Mesenchymal stem cell (in vitro differentiated cells and primary cell): Measurements from ENCODE around the gene ENO4.

Experiments used
- DNase-seq: peaks from one replicate; pipeline ENCODE4 v3.0.0-alpha.2; 2013
- H2AFZ ChIP-seq: one replicate; pipeline ENCODE4 v1.6.1; 2013; ENCODE audit warnings: low read depth, mild to moderate bottlenecking, control low read depth, inconsistent platforms, low read length, moderate library complexity
- H2AK5ac ChIP-seq: 2 replicates; pipeline ENCODE4 v1.6.1; 2013; ENCODE audit warnings: low read length, moderate library complexity, mild to moderate bottlenecking, inconsistent platforms; ENCODE audit not compliant: severe bottlenecking
- H2BK120ac ChIP-seq: one replicate; pipeline ENCODE4 v1.6.1; 2013; ENCODE audit warnings: low read depth, mild to moderate bottlenecking, inconsistent platforms, low read length, moderate library complexity
- H2BK12ac ChIP-seq, 2 experiments: one replicate each; pipeline ENCODE4 v1.6.1; 2013; ENCODE audit warnings: inconsistent platforms in 2 of 2, low read length in 2 of 2, mild to moderate bottlenecking in 2 of 2, moderate library complexity in 2 of 2, control low read depth in 1 of 2
- H2BK15ac ChIP-seq: one replicate; pipeline ENCODE4 v1.6.1; 2013; ENCODE audit warnings: mild to moderate bottlenecking, low read depth, inconsistent platforms; ENCODE audit not compliant: poor library complexity, severe bottlenecking
- H2BK5ac ChIP-seq: 2 replicates; pipeline ENCODE4 v1.6.1; 2013; ENCODE audit warnings: low read depth, mild to moderate bottlenecking, low read length, control low read depth, inconsistent platforms; ENCODE audit not compliant: poor library complexity, severe bottlenecking
- H3K14ac ChIP-seq, 2 experiments: one replicate each; pipeline ENCODE4 v1.6.1; 2013; ENCODE audit warnings: inconsistent platforms in 2 of 2, low read length in 2 of 2, control low read depth in 1 of 2, mild to moderate bottlenecking in 1 of 2, moderate library complexity in 1 of 2
- H3K18ac ChIP-seq, 2 experiments: one replicate each; pipeline ENCODE4 v1.6.1; 2013; ENCODE audit warnings: inconsistent platforms in 2 of 2, low read length in 2 of 2, control low read depth in 1 of 2, low read depth in 1 of 2, mild to moderate bottlenecking in 1 of 2
- H3K23ac ChIP-seq, 2 experiments: one replicate each; pipeline ENCODE4 v1.6.1; 2013; ENCODE audit warnings: inconsistent platforms in 2 of 2, low read length in 2 of 2, mild to moderate bottlenecking in 2 of 2, moderate library complexity in 2 of 2, control low read depth in 1 of 2
- H3K27ac ChIP-seq: 2 replicates; pipeline ENCODE4 v1.5.1; 2013; ENCODE audit warnings: mild to moderate bottlenecking, moderate library complexity, low read length, control low read depth, inconsistent platforms; ENCODE audit not compliant: poor library complexity, severe bottlenecking
- H3K27me3 ChIP-seq, 2 experiments: 2 replicates each; pipeline versions ENCODE4 v1.6.1 to v1.7.0; 2013; ENCODE audit warnings: low read length in 2 of 2, mild to moderate bottlenecking in 2 of 2, moderate library complexity in 2 of 2, control low read depth in 1 of 2, inconsistent platforms in 1 of 2; ENCODE audit not compliant: control insufficient read depth in 1 of 2, insufficient read depth in 1 of 2
- H3K36me3 ChIP-seq, 2 experiments: 2 replicates each; pipeline versions ENCODE4 v1.6.1 to v1.7.0; 2013; ENCODE audit warnings: low read length in 2 of 2, control low read depth in 1 of 2, inconsistent platforms in 1 of 2, low read depth in 1 of 2, mild to moderate bottlenecking in 1 of 2; ENCODE audit not compliant: insufficient read depth in 2 of 2, control insufficient read depth in 1 of 2
- H3K4ac ChIP-seq, 2 experiments: one replicate each; pipeline ENCODE4 v1.6.1; 2013; ENCODE audit warnings: inconsistent platforms in 2 of 2, low read length in 2 of 2, mild to moderate bottlenecking in 2 of 2, moderate library complexity in 2 of 2, control low read depth in 1 of 2, low read depth in 1 of 2
- H3K4me1 ChIP-seq: 2 replicates; pipeline ENCODE4 v1.6.1; 2013; ENCODE audit warnings: low read depth, low read length, control low read depth; ENCODE audit not compliant: control insufficient read depth, insufficient read depth
- H3K4me2 ChIP-seq: 2 replicates; pipeline ENCODE4 v1.6.1; 2013; ENCODE audit warnings: low read length, mild to moderate bottlenecking, inconsistent platforms; ENCODE audit not compliant: poor library complexity, severe bottlenecking
- H3K4me3 ChIP-seq, 2 experiments: 2 replicates each; pipeline versions ENCODE4 v1.5.1 to v1.7.0; 2013; ENCODE audit warnings: low read length in 2 of 2, mild to moderate bottlenecking in 2 of 2, control low read depth in 1 of 2, low read depth in 1 of 2; ENCODE audit not compliant: insufficient read depth in 1 of 2
- H3K79me1 ChIP-seq: replicated peaks from 2 replicates; pipeline ENCODE4 v1.6.1; 2013; ENCODE audit warnings: mild to moderate bottlenecking, control low read depth, low read length, inconsistent platforms; ENCODE audit not compliant: poor library complexity, severe bottlenecking
- H3K9ac ChIP-seq: 2 replicates; pipeline ENCODE4 v1.7.0; 2013; ENCODE audit warnings: mild to moderate bottlenecking, low read length, moderate library complexity
- H3K9me3 ChIP-seq: 2 replicates; pipeline ENCODE4 v1.7.0; 2013; ENCODE audit warnings: mild to moderate bottlenecking, low read length; ENCODE audit not compliant: control insufficient read depth
- H4K8ac ChIP-seq: one replicate; pipeline ENCODE4 v1.6.1; 2013; ENCODE audit warnings: inconsistent platforms, mild to moderate bottlenecking, low read length, moderate library complexity
- H4K91ac ChIP-seq: one replicate; pipeline ENCODE4 v1.6.1; 2013; ENCODE audit warnings: mild to moderate bottlenecking, low read length, inconsistent platforms
- WGBS: methylation state at CpG from one replicate; pipeline ENCODE4 v1.1.7; 2013; ENCODE audit warnings: mixed read lengths; 5-methylcytosine and 5-hydroxymethylcytosine counted together

The ENO4 gene

GRCh38 chr10:116850058-116850611, 836 bp downstream of the ENO4 start:
- H3K9ac ChIP-seq, result peak overlapping the region; percentile 91
- no peak for DNase-seq

DNA sequence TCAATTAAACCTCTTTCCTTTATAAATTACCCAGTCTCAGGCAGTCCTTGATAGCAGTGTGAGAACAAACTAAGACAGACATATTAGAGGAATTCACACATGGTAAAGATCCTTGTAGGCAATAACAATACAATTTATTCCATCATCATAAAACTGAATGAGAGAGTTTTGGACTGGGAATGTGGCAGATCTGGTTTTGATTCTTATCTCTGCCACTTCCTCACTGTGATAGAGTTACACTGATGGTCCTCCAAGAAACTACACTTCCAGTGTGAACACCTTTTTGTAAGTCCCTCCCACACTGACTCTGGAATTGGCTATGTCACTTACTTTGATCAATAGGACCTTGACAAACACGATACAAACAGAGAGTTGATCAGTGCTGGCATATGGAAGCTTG, 2.9 kb downstream of the ENO4 start:
- Histone ChIP-seq H3K9me3 (peaks cover 3% of the 10 kb centered on the region), H4K91ac (no peak overlapping the region), H2AFZ (no peak overlapping the region), H2BK120ac (no peak overlapping the region), H3K9ac (no peak overlapping the region), H3K4me3 (no peak overlapping the region), H3K14ac (no peak overlapping the region), H3K36me3 (no peaks in the 10 kb centered on the region), H3K18ac (no peak overlapping the region), H2BK15ac (no peak overlapping the region), H4K8ac (no peak overlapping the region), H3K23ac (no peak overlapping the region), H3K27ac (no peak overlapping the region), H3K27me3 (no peaks in the 10 kb centered on the region), H3K4me1 (peaks cover 15% of the 10 kb centered on the region), H2BK5ac (no peak overlapping the region), H2BK12ac (no peak overlapping the region), H3K4ac (no peak overlapping the region), H3K79me1 (peaks cover 1% of the 10 kb centered on the region), H3K4me2 (no peak overlapping the region), H2AK5ac (no peak overlapping the region)
- no peak for DNase-seq
- 81% methylated on average over 1 of the region's 1 CpG for WGBS

More at GRCh38 chr10:116850058-116850611, 836 bp downstream of the ENO4 start:
- H2BK15ac ChIP-seq, result peak overlapping the region; percentile 19
- no peak overlapping the region for H3K14ac ChIP-seq
- H3K36me3 ChIP-seq, result no peaks in the 10 kb centered on the region
- peaks cover 5% of the 10 kb centered on the region for H3K79me1 ChIP-seq
- H2BK12ac ChIP-seq, result no peak overlapping the region
- peak overlapping the region; percentile 61 for H3K27ac ChIP-seq
- H3K4ac ChIP-seq, result peak overlapping the region; percentile 34 to 48
- H3K4me3 ChIP-seq, result peak overlapping the region; percentile 79 to 91
- peak overlapping the region; percentile 94 for H2AFZ ChIP-seq
- no peak overlapping the region for H2BK120ac ChIP-seq
- H3K4me2 ChIP-seq, result peak overlapping the region; percentile 83
- peak overlapping the region; percentile 83 for H4K8ac ChIP-seq
- WGBS, result 39% methylated on average over 10 of the region's 10 CpGs
- H2BK5ac ChIP-seq, result no peak overlapping the region
- H2AK5ac ChIP-seq, result peak overlapping the region; percentile 17
- no peak overlapping the region for H3K23ac ChIP-seq
- peak overlapping the region; percentile 16 to 59 for H3K18ac ChIP-seq
- peak overlapping the region; percentile 43 for H4K91ac ChIP-seq
- H3K27me3 ChIP-seq, result no peaks in the 10 kb centered on the region
- H3K9me3 ChIP-seq, result no peaks in the 10 kb centered on the region
- peaks cover 15% of the 10 kb centered on the region for H3K4me1 ChIP-seq

DNA sequence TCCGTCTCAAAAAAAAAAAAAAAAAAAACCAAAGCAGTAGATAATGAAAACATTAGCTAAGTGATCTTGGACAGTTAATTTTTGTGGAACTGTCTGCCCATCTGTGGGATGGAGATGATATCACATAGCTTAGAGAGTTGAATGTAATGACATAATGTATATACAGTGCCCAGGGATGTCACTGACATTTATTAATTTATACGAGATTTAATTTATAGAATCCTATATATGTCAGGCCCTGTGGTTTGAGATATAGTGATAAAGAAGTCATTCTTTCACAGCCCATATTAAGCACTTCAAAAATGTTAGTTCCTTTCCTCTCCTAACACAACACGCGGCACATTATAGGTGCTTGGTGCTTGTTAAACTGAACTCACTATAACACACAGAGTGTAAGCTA, 4.0 kb downstream of the ENO4 start:
- H4K91ac ChIP-seq, result no peak overlapping the region
- peaks cover 15% of the 10 kb centered on the region for H3K4me1 ChIP-seq
- peaks cover 1% of the 10 kb centered on the region for H3K79me1 ChIP-seq
- peaks cover 9% of the 10 kb centered on the region for H3K9me3 ChIP-seq
- H2AK5ac ChIP-seq, result no peak overlapping the region
- H4K8ac ChIP-seq, result no peak overlapping the region
- 94% methylated on average over 2 of the region's 4 CpGs for WGBS
- H3K4me3 ChIP-seq, result no peak overlapping the region
- H2BK5ac ChIP-seq, result no peak overlapping the region
- H3K9ac ChIP-seq, result no peak overlapping the region
- H3K27ac ChIP-seq, result no peak overlapping the region
- H3K36me3 ChIP-seq, result no peaks in the 10 kb centered on the region
- DNase-seq, result no peak
- no peak overlapping the region for H3K14ac ChIP-seq
- H3K18ac ChIP-seq, result no peak overlapping the region
- no peak overlapping the region for H3K4ac ChIP-seq
- no peak overlapping the region for H3K23ac ChIP-seq
- H2BK120ac ChIP-seq, result no peak overlapping the region
- H3K27me3 ChIP-seq, result no peaks in the 10 kb centered on the region
- H2AFZ ChIP-seq, result no peak overlapping the region
- H3K4me2 ChIP-seq, result no peak overlapping the region
- H2BK12ac ChIP-seq, result no peak overlapping the region
- no peak overlapping the region for H2BK15ac ChIP-seq

- Histone ChIP-seq H3K4me2 (no peak overlapping the region), H2AFZ (no peak overlapping the region), H3K4me3 (no peak overlapping the region), H3K9me3 (peaks cover 9% of the 10 kb centered on the region), H3K27ac (no peak overlapping the region), H3K36me3 (no peaks in the 10 kb centered on the region), H3K14ac (no peak overlapping the region), H2BK120ac (no peak overlapping the region), H3K4ac (no peak overlapping the region), H3K27me3 (no peaks in the 10 kb centered on the region), H3K18ac (no peak overlapping the region), H3K4me1 (peaks cover 11% of the 10 kb centered on the region), H3K79me1 (peaks cover 1% of the 10 kb centered on the region), H4K8ac (no peak overlapping the region), H2BK12ac (no peak overlapping the region), H2AK5ac (no peak overlapping the region), H3K9ac (no peak overlapping the region), H3K23ac (no peak overlapping the region), H2BK5ac (no peak overlapping the region), H4K91ac (no peak overlapping the region), H2BK15ac (no peak overlapping the region)
- no peak for DNase-seq
- 83% methylated on average over 4 of the region's 4 CpGs for WGBS
Measured at GRCh38 chr10:116853701-116854100, 4.4 kb downstream of the ENO4 start.
